ENCODE measurements around the gene CACNB2. TPM values are rescaled to one million over a fixed set of nuclear protein-coding genes. Genes with fewer than 3 reads are reported as not detected.
"Not testable (repeated sequence)": the region's sequence is repeated elsewhere in the genome, so short reads cannot be mapped to it uniquely, and the experiment has no call there.

Gene CACNB2
- total RNA-seq, 4 donors from 2014 or later = 0.81 to 13.9 (median 4.5) TPM

DNA sequence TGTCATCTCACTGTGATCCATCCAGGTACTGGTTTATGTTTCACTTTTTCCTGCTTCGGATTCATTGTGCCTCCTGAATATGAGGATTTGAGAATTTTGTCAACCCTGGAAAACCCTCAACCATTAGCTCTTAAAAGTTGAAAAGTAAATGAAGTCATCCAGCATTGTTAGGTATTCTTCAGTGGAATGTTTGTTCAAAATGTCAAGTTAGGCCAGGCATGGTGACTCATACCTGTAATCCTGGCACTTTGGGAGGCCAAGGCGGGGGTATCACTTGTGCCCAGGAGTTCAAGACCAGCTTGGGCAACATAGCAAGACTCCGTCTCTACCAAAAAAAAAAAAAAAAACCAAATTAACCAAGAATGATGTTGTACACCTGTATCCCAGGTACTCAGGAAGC, 289.1 kb downstream of the CACNB2 start:
- H3K9me3 ChIP-seq = no peaks in the 10 kb centered on the region
- no peak for TF ChIP-seq POLR2A (IDR thresholded peaks at IDR 0.05)
- TF ChIP-seq, protein P1, sequence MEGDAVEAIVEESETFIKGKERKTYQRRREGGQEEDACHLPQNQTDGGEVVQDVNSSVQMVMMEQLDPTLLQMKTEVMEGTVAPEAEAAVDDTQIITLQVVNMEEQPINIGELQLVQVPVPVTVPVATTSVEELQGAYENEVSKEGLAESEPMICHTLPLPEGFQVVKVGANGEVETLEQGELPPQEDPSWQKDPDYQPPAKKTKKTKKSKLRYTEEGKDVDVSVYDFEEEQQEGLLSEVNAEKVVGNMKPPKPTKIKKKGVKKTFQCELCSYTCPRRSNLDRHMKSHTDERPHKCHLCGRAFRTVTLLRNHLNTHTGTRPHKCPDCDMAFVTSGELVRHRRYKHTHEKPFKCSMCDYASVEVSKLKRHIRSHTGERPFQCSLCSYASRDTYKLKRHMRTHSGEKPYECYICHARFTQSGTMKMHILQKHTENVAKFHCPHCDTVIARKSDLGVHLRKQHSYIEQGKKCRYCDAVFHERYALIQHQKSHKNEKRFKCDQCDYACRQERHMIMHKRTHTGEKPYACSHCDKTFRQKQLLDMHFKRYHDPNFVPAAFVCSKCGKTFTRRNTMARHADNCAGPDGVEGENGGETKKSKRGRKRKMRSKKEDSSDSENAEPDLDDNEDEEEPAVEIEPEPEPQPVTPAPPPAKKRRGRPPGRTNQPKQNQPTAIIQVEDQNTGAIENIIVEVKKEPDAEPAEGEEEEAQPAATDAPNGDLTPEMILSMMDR (IDR thresholded peaks at IDR 0.05) = no peak

DNA sequence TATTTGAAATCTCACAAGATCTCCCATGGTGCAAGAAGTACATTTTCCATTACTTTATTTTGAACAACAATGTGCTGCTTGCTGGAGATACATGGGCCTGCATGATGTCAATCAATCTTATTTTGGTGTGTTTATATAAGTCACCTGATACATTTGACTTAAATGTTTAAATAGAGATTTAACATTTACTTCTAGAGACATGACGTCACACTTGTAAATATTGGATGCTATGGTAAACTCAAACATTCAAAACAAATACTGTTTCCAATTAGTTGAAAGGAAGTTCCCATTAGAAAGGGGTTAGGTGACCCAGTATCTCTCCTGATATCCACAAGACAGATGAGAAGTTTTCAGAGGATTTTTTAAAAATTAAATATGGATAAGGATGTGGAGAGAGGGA, 296.7 kb downstream of the CACNB2 start:
- H3K36me3 ChIP-seq = no peaks in the 10 kb centered on the region
- no peak overlapping the region for H3K4me3 ChIP-seq (replicated peaks in 1 of 3)
- no peak for DNase-seq
- H3K27ac ChIP-seq = no peak overlapping the region
- H3K4me1 ChIP-seq = no peaks in the 10 kb centered on the region
- TF ChIP-seq POLR2A (IDR thresholded peaks at IDR 0.05) = no peak
- no peaks in the 10 kb centered on the region for H3K9me3 ChIP-seq
- WGBS, 2 donors = 78 to 83% methylated on average over 1 of the region's 1 CpG
- no peaks in the 10 kb centered on the region for H3K27me3 ChIP-seq
- intact Hi-C loops (cut with DNase I) = no loop called here

More for the DNA sequence above, 289.1 kb downstream of the CACNB2 start:
- Histone ChIP-seq H3K4me1 (no peaks in the 10 kb centered on the region), H3K4me3 (replicated peaks in 1 of 3) (no peak overlapping the region), H3K27ac (no peak overlapping the region), H3K27me3 (no peaks in the 10 kb centered on the region), H3K36me3 (no peaks in the 10 kb centered on the region)
- WGBS, 2 donors = 82 to 85% methylated on average over 3 of the region's 3 CpGs
- DNase-seq = no peak
- intact Hi-C loops (cut with DNase I) = no loop called here

DNA sequence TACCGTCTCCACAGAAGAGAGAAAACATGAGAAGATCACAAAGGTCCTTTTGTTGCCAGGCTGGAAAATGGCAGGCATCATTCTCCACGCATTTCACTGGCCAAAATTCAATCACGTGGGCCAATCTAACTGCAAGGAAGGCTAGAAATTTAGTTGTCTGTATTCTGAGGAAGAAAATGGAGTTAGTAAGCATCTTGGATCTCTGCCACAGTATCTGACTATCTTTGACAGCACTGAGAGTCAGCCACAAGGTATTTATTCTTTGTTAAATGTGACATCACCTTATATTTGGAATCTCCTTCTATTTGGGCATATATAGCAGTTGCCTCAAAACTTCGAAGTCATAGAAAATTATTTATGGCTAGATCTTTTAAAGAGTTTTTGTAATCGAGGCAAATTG, 297.3 kb downstream of the CACNB2 start:
- Histone ChIP-seq H3K27me3 (no peaks in the 10 kb centered on the region), H3K36me3 (no peaks in the 10 kb centered on the region), H3K27ac (no peak overlapping the region), H3K4me1 (no peaks in the 10 kb centered on the region), H3K4me3 (replicated peaks in 1 of 3) (no peak overlapping the region), H3K9me3 (no peaks in the 10 kb centered on the region)
- TF ChIP-seq, protein P1 (IDR thresholded peaks at IDR 0.05) = no peak
- TF ChIP-seq POLR2A (IDR thresholded peaks at IDR 0.05) = no peak
- WGBS, 2 donors = 68 to 74% methylated on average over 5 of the region's 5 CpGs
- intact Hi-C loops (cut with DNase I) = no loop called here
- DNase-seq = no peak

DNA sequence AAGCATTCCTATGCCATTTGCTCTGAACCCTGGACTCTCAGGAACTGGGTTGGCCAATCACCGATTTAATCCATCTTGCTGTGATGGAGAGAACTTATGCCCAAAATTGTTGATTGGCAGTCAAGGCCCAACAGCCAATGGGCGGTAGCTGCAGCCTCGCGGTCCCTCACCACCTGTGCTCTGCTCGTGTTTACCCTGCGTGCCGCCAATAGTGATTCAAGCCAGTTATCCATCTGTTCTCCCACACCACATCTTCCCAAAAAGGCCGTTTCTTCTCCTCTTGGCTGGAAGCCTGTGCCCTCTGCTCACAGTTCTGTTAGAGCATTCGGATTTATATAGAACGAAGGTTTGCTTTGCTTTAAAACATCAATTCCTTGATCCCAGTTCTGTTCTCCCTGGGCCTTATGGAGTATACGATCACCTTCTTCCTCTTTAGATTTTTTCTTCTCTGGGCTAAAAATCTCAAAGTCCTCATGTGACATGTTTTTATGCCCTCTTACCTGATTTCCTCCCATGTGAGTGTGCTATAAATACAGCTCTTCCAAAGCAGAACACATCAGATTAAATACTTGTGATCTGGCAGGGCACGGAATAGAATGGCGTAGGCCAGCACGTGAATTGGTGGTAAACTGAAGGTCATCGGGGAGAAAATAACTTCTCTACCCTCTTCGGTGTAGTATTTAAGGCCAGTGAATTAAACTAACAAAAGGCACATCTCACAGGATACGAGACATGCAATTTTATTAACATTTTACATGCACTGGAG, 298.3 kb downstream of the CACNB2 start:
- no peaks in the 10 kb centered on the region for H3K4me1 ChIP-seq
- H3K9me3 ChIP-seq = no peaks in the 10 kb centered on the region
- no peaks in the 10 kb centered on the region for H3K36me3 ChIP-seq
- H3K4me3 ChIP-seq (replicated peaks in 1 of 3) = no peak overlapping the region
- no peak for TF ChIP-seq POLR2A (IDR thresholded peaks at IDR 0.05)
- TF ChIP-seq, protein P1 (IDR thresholded peaks at IDR 0.05) = no peak
- 92 to 93% methylated on average over 17 of the region's 17 CpGs for WGBS, 2 donors
- no peak for DNase-seq
- intact Hi-C loops (cut with DNase I) = no loop called here
- no peaks in the 10 kb centered on the region for H3K27me3 ChIP-seq
- H3K27ac ChIP-seq = no peak overlapping the region

DNA sequence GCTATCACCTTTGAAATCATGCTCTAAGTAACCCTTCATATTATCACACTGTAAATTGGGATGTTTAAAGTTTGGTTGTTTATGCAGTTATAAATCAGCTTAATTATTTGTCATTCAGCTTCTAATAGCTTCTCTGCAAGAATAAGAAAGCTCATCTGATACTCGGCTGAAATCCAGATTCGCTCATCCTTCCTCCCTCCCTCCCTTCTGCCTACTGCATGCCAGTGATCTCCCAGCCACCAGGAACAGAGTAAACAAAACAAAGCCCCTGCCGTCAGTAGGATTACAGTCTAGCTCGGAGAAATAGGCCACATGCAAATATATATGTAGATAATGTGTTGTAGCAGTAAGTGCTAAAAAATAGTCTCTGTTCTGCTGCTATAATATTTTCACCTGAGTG, 299.4 kb downstream of the CACNB2 start:
- DNase-seq = no peak
- no peaks in the 10 kb centered on the region for H3K9me3 ChIP-seq
- H3K27ac ChIP-seq = no peak overlapping the region
- TF ChIP-seq POLR2A (IDR thresholded peaks at IDR 0.05) = no peak
- TF ChIP-seq, protein P1 (IDR thresholded peaks at IDR 0.05) = no peak
- 90 to 93% methylated on average over 4 of the region's 4 CpGs for WGBS, 2 donors
- no peaks in the 10 kb centered on the region for H3K36me3 ChIP-seq
- H3K27me3 ChIP-seq = no peaks in the 10 kb centered on the region
- H3K4me3 ChIP-seq (replicated peaks in 1 of 3) = no peak overlapping the region
- intact Hi-C loops (cut with DNase I) = no loop called here
- H3K4me1 ChIP-seq = no peaks in the 10 kb centered on the region

DNA sequence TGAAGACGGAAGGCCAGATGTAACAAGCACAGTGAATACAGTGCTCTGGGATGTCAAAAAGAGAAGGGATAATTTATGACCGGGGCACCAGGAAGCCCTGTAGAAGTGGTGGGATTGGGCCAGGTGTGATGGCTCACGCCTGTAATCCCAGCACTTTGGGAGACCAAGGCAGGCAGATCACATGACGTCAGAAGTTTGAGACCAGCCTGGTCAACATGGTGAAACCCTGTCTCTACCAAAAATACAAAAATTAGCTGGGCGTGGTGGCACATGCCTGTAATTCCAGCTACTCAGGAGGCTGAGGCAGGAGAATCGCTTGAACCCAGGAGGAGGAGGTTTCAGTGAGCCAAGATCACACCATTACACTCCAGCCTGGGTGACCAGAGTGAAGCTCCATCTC, 305.4 kb downstream of the CACNB2 start:
- intact Hi-C loops (cut with DNase I); H3K36me3 ChIP-seq; H3K27ac ChIP-seq; DNase-seq; H3K9me3 ChIP-seq; H3K27me3 ChIP-seq; H3K4me1 ChIP-seq; H3K4me3 ChIP-seq (replicated peaks in 1 of 3): not testable (repeated sequence)
- 88 to 97% methylated on average over 6 of the region's 6 CpGs for WGBS, 2 donors
